Stomach smooth muscle (tissue), 2 donors: ENCODE data around the gene ZRANB1.

Source experiments
- H3K27ac ChIP-seq: one replicate; pipeline ENCODE4 v1.7.0; 2013; ENCODE audit warnings: mild to moderate bottlenecking, low read length, inconsistent platforms
- H3K27me3 ChIP-seq, 2 donors: one replicate each; pipeline ENCODE4 v1.7.0; 2013; ENCODE audit warnings: low read length in 2 of 2; ENCODE audit not compliant: insufficient read depth in 2 of 2, control insufficient read depth in 1 of 2
- H3K36me3 ChIP-seq, 2 donors: one replicate each; pipeline ENCODE4 v1.7.0; 2013; ENCODE audit warnings: low read length in 2 of 2; ENCODE audit not compliant: control insufficient read depth in 2 of 2, insufficient read depth in 2 of 2
- H3K4me1 ChIP-seq: one replicate; pipeline ENCODE4 v1.7.0; 2013; ENCODE audit warnings: low read length; ENCODE audit not compliant: control insufficient read depth, insufficient read depth
- H3K4me3 ChIP-seq, 2 donors: one replicate each; pipeline ENCODE4 v1.7.0; 2013; ENCODE audit warnings: low read length in 2 of 2
- H3K9ac ChIP-seq, 2 donors: one replicate each; pipeline ENCODE4 v1.7.0; 2013; ENCODE audit warnings: low read length in 2 of 2, mild to moderate bottlenecking in 1 of 2
- H3K9me3 ChIP-seq, 2 donors: one replicate each; pipeline ENCODE4 v1.7.0; 2013; ENCODE audit warnings: low read length in 2 of 2; ENCODE audit not compliant: control insufficient read depth in 2 of 2
- donor health status: healthy.
- donor health status: Pancreatic carcinoma.

ZRANB1 gene

GRCh38 chr10:124941823-124942222, at the start of gene ZRANB1:
TSS of gene ZRANB1 (plus strand) at chr10:124942123. CDS start at chr10:124942494, 371 bp downstream.
- Histone ChIP-seq H3K4me1 (peaks cover 10% of the 10 kb centered on the region), H3K9me3 (no peaks in the 10 kb centered on the region), H3K36me3 (no peaks in the 10 kb centered on the region), H3K27ac (no peak within 1 kb of the TSS), H3K4me3 (peak within 1 kb of the TSS in 1 of 2 donors; percentile 9), H3K9ac (no peak within 1 kb of the TSS), H3K27me3 (no peaks in the 10 kb centered on the region)

- Histone ChIP-seq H3K9me3 (no peaks in the 10 kb centered on the region), H3K9ac (no peak overlapping the region), H3K4me1 (peaks cover 3% of the 10 kb centered on the region), H3K27me3 (peaks cover 0 to 3% of the 10 kb centered on the region in 2 donors), H3K36me3 (no peaks in the 10 kb centered on the region), H3K27ac (no peak overlapping the region), H3K4me3 (no peak overlapping the region)
Observed at GRCh38 chr10:124892905-124893304, 49.0 kb upstream of the ZRANB1 start.

GRCh38 chr10:124894569-124895215, 47.2 kb upstream of the ZRANB1 start:
- Histone ChIP-seq H3K27ac (no peak overlapping the region), H3K27me3 (peaks cover 0 to 3% of the 10 kb centered on the region in 2 donors), H3K36me3 (no peaks in the 10 kb centered on the region), H3K9me3 (no peaks in the 10 kb centered on the region), H3K4me3 (no peak overlapping the region), H3K4me1 (peaks cover 3% of the 10 kb centered on the region), H3K9ac (no peak overlapping the region)

- H3K4me1 ChIP-seq = no peaks in the 10 kb centered on the region
- H3K9ac ChIP-seq = no peak overlapping the region
- H3K27me3 ChIP-seq = peaks cover 0 to 3% of the 10 kb centered on the region in 2 donors
- H3K36me3 ChIP-seq = no peaks in the 10 kb centered on the region
- no peaks in the 10 kb centered on the region for H3K9me3 ChIP-seq
- no peak overlapping the region for H3K4me3 ChIP-seq
- no peak overlapping the region for H3K27ac ChIP-seq
Observed at GRCh38 chr10:124896751-124897150, 45.2 kb upstream of the ZRANB1 start.

GRCh38 chr10:124898471-124898870, 43.5 kb upstream of the ZRANB1 start:
- Histone ChIP-seq H3K27ac (no peak overlapping the region), H3K36me3 (no peaks in the 10 kb centered on the region), H3K4me3 (no peak overlapping the region), H3K4me1 (no peaks in the 10 kb centered on the region), H3K27me3 (no peaks in the 10 kb centered on the region), H3K9me3 (no peaks in the 10 kb centered on the region), H3K9ac (no peak overlapping the region)

GRCh38 chr10:124899151-124899550, 42.8 kb upstream of the ZRANB1 start:
- Histone ChIP-seq H3K36me3 (no peaks in the 10 kb centered on the region), H3K27me3 (no peaks in the 10 kb centered on the region), H3K9ac (no peak overlapping the region), H3K27ac (no peak overlapping the region), H3K4me3 (no peak overlapping the region), H3K9me3 (no peaks in the 10 kb centered on the region), H3K4me1 (no peaks in the 10 kb centered on the region)

- H3K4me1 ChIP-seq = no peaks in the 10 kb centered on the region
- H3K27ac ChIP-seq = no peak overlapping the region
- H3K27me3 ChIP-seq = no peaks in the 10 kb centered on the region
- H3K4me3 ChIP-seq = no peak overlapping the region
- H3K36me3 ChIP-seq = no peaks in the 10 kb centered on the region
- no peaks in the 10 kb centered on the region for H3K9me3 ChIP-seq
- no peak overlapping the region for H3K9ac ChIP-seq
Observed at GRCh38 chr10:124902462-124902861, 39.5 kb upstream of the ZRANB1 start.

- no peaks in the 10 kb centered on the region for H3K36me3 ChIP-seq
- H3K4me3 ChIP-seq = no peak overlapping the region
- no peak overlapping the region for H3K9ac ChIP-seq
- no peaks in the 10 kb centered on the region for H3K4me1 ChIP-seq
- no peaks in the 10 kb centered on the region for H3K27me3 ChIP-seq
- H3K9me3 ChIP-seq = no peaks in the 10 kb centered on the region
- H3K27ac ChIP-seq = no peak overlapping the region
Observed at GRCh38 chr10:124903111-124903510, 38.8 kb upstream of the ZRANB1 start.

GRCh38 chr10:124904796-124905195, 37.1 kb upstream of the ZRANB1 start:
- H3K36me3 ChIP-seq = no peaks in the 10 kb centered on the region

GRCh38 chr10:124906551-124907001, 35.3 kb upstream of the ZRANB1 start:
- H3K4me1 ChIP-seq = peaks cover 6% of the 10 kb centered on the region
- H3K4me3 ChIP-seq = no peak overlapping the region
- no peaks in the 10 kb centered on the region for H3K27me3 ChIP-seq
- no peaks in the 10 kb centered on the region for H3K36me3 ChIP-seq
- H3K9me3 ChIP-seq = no peaks in the 10 kb centered on the region
- H3K27ac ChIP-seq = no peak overlapping the region
- H3K9ac ChIP-seq = no peak overlapping the region

More at GRCh38 chr10:124904796-124905195, 37.1 kb upstream of the ZRANB1 start:
- no peak overlapping the region for H3K27ac ChIP-seq
- H3K9me3 ChIP-seq = no peaks in the 10 kb centered on the region
- H3K4me3 ChIP-seq = no peak overlapping the region
- H3K4me1 ChIP-seq = no peaks in the 10 kb centered on the region
- no peak overlapping the region for H3K9ac ChIP-seq
- H3K27me3 ChIP-seq = no peaks in the 10 kb centered on the region

GRCh38 chr10:124909563-124909962, 32.4 kb upstream of the ZRANB1 start:
- H3K4me3 ChIP-seq = no peak overlapping the region
- H3K9me3 ChIP-seq = no peaks in the 10 kb centered on the region
- no peak overlapping the region for H3K27ac ChIP-seq
- no peaks in the 10 kb centered on the region for H3K27me3 ChIP-seq
- H3K36me3 ChIP-seq = no peaks in the 10 kb centered on the region
- peaks cover 13% of the 10 kb centered on the region for H3K4me1 ChIP-seq
- no peak overlapping the region for H3K9ac ChIP-seq
